Measurements from ENCODE around the gene CYB561D2. TPM values are rescaled to one million over a fixed set of nuclear protein-coding genes. Genes with fewer than 3 reads are reported as not detected.
A peak's percentile ranks its signal among the peaks of the same experiment; 100 is the strongest.

Gene CYB561D2
- total and polyA plus RNA-seq, 10 of the 15 experiments (the other 5 are each of a cell fraction or from before 2014, with no cell fraction given): 7.6 to 39.2 (median 18.8) TPM

GRCh38 chr3:50340448-50341329 lies 10.0 kb upstream of the CYB561D2 start, which contains the start of gene RASSF1 (continued):
- no peak for TF ChIP-seq RBBP5 (conservative IDR thresholded peaks at IDR 0.05)
- no peak for TF ChIP-seq JUNB (IDR thresholded peaks at IDR 0.05)
- no peak for TF ChIP-seq ZNF622 (IDR thresholded peaks at IDR 0.05)
- TF ChIP-seq TAF1 (IDR thresholded peaks at IDR 0.05; ENCODE audit: borderline replicate concordance, low read depth, low read length): 0 out of 2 replicates have a peak, but pooled peaks have one; percentile 23
- TF ChIP-seq, protein P1, sequence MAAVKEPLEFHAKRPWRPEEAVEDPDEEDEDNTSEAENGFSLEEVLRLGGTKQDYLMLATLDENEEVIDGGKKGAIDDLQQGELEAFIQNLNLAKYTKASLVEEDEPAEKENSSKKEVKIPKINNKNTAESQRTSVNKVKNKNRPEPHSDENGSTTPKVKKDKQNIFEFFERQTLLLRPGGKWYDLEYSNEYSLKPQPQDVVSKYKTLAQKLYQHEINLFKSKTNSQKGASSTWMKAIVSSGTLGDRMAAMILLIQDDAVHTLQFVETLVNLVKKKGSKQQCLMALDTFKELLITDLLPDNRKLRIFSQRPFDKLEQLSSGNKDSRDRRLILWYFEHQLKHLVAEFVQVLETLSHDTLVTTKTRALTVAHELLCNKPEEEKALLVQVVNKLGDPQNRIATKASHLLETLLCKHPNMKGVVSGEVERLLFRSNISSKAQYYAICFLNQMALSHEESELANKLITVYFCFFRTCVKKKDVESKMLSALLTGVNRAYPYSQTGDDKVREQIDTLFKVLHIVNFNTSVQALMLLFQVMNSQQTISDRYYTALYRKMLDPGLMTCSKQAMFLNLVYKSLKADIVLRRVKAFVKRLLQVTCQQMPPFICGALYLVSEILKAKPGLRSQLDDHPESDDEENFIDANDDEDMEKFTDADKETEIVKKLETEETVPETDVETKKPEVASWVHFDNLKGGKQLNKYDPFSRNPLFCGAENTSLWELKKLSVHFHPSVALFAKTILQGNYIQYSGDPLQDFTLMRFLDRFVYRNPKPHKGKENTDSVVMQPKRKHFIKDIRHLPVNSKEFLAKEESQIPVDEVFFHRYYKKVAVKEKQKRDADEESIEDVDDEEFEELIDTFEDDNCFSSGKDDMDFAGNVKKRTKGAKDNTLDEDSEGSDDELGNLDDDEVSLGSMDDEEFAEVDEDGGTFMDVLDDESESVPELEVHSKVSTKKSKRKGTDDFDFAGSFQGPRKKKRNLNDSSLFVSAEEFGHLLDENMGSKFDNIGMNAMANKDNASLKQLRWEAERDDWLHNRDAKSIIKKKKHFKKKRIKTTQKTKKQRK (IDR thresholded peaks at IDR 0.05; ENCODE audit: low read depth, low read length): no peak
- 0 out of 2 replicates have a peak, but pooled peaks have one; percentile 17 for TF ChIP-seq ZBED1 (IDR thresholded peaks at IDR 0.05; ENCODE audit: borderline replicate concordance)
- TF ChIP-seq CREM (IDR thresholded peaks at IDR 0.05; ENCODE audit: low read depth): 0 out of 2 replicates have a peak, but pooled peaks have one; percentile 6
- TF ChIP-seq MYC (IDR thresholded peaks at IDR 0.05; ENCODE audit: insufficient read depth, insufficient read length, insufficient replicate concordance, low read length, severe bottlenecking): peak; percentile 91
- TF ChIP-seq NR2F1 (conservative IDR thresholded peaks at IDR 0.05): peak; percentile 67; the same call in 1 of the 2 replicates
- TF ChIP-seq, protein P2, sequence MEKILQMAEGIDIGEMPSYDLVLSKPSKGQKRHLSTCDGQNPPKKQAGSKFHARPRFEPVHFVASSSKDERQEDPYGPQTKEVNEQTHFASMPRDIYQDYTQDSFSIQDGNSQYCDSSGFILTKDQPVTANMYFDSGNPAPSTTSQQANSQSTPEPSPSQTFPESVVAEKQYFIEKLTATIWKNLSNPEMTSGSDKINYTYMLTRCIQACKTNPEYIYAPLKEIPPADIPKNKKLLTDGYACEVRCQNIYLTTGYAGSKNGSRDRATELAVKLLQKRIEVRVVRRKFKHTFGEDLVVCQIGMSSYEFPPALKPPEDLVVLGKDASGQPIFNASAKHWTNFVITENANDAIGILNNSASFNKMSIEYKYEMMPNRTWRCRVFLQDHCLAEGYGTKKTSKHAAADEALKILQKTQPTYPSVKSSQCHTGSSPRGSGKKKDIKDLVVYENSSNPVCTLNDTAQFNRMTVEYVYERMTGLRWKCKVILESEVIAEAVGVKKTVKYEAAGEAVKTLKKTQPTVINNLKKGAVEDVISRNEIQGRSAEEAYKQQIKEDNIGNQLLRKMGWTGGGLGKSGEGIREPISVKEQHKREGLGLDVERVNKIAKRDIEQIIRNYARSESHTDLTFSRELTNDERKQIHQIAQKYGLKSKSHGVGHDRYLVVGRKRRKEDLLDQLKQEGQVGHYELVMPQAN (conservative IDR thresholded peaks at IDR 0.05): peak; percentile 70; the same call in 1 of the 2 replicates
- peak; percentile 68 for TF ChIP-seq IKZF1 (conservative IDR thresholded peaks at IDR 0.05)
- TF ChIP-seq EP300 (IDR thresholded peaks at IDR 0.05; ENCODE audit: borderline replicate concordance in 1 of 2, control insufficient read depth in 1 of 2, low read depth in 2 of 2, low read length in 2 of 2): 0 out of 4 replicates have a peak, but pooled peaks of 1 of the 2 experiments have one; percentile 22
- no peak for TF ChIP-seq HDAC2 (IDR thresholded peaks at IDR 0.05)
- TF ChIP-seq RELA (IDR thresholded peaks at IDR 0.05; ENCODE audit: borderline replicate concordance, partially characterized antibody): peak; percentile 26
- TF ChIP-seq, protein P3, sequence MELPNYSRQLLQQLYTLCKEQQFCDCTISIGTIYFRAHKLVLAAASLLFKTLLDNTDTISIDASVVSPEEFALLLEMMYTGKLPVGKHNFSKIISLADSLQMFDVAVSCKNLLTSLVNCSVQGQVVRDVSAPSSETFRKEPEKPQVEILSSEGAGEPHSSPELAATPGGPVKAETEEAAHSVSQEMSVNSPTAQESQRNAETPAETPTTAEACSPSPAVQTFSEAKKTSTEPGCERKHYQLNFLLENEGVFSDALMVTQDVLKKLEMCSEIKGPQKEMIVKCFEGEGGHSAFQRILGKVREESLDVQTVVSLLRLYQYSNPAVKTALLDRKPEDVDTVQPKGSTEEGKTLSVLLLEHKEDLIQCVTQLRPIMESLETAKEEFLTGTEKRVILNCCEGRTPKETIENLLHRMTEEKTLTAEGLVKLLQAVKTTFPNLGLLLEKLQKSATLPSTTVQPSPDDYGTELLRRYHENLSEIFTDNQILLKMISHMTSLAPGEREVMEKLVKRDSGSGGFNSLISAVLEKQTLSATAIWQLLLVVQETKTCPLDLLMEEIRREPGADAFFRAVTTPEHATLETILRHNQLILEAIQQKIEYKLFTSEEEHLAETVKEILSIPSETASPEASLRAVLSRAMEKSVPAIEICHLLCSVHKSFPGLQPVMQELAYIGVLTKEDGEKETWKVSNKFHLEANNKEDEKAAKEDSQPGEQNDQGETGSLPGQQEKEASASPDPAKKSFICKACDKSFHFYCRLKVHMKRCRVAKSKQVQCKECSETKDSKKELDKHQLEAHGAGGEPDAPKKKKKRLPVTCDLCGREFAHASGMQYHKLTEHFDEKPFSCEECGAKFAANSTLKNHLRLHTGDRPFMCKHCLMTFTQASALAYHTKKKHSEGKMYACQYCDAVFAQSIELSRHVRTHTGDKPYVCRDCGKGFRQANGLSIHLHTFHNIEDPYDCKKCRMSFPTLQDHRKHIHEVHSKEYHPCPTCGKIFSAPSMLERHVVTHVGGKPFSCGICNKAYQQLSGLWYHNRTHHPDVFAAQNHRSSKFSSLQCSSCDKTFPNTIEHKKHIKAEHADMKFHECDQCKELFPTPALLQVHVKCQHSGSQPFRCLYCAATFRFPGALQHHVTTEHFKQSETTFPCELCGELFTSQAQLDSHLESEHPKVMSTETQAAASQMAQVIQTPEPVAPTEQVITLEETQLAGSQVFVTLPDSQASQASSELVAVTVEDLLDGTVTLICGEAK (IDR thresholded peaks at IDR 0.05; ENCODE audit: borderline replicate concordance): peak; percentile 52; the same call in 1 of the 2 replicates
- no peak for TF ChIP-seq PKNOX1 (IDR thresholded peaks at IDR 0.05)
- TF ChIP-seq PAX5 (IDR thresholded peaks at IDR 0.05; ENCODE audit: borderline replicate concordance, low read depth, low read length): peak; percentile 25; the same call in 1 of the 2 replicates
- TF ChIP-seq SMAD1 (IDR thresholded peaks at IDR 0.05; ENCODE audit: low read depth, partially characterized antibody): no peak

Data from GM12878 (cell line).